GM12875 (cell line): ENCODE results near the gene TTC39C.

Experiments
- H3K4me3 ChIP-seq: one replicate; pipeline ENCODE4 v1.5.1; 2011; ENCODE audit warnings: low read depth, low read length, control low read depth
- TF ChIP-seq, protein P1 (sequence below): IDR thresholded peaks from 2 replicates; pipeline ENCODE4 v1.5.1; 2011; ENCODE audit warnings: low read depth, mild to moderate bottlenecking, control low read depth, inconsistent platforms, low read length, moderate library complexity, borderline replicate concordance; ENCODE audit not compliant: insufficient read depth

The TTC39C gene

GRCh38 chr18:23982155-23983079 lies 32.1 kb upstream of the TTC39C start:
- no peak overlapping the region for H3K4me3 ChIP-seq
- TF ChIP-seq, protein P1, sequence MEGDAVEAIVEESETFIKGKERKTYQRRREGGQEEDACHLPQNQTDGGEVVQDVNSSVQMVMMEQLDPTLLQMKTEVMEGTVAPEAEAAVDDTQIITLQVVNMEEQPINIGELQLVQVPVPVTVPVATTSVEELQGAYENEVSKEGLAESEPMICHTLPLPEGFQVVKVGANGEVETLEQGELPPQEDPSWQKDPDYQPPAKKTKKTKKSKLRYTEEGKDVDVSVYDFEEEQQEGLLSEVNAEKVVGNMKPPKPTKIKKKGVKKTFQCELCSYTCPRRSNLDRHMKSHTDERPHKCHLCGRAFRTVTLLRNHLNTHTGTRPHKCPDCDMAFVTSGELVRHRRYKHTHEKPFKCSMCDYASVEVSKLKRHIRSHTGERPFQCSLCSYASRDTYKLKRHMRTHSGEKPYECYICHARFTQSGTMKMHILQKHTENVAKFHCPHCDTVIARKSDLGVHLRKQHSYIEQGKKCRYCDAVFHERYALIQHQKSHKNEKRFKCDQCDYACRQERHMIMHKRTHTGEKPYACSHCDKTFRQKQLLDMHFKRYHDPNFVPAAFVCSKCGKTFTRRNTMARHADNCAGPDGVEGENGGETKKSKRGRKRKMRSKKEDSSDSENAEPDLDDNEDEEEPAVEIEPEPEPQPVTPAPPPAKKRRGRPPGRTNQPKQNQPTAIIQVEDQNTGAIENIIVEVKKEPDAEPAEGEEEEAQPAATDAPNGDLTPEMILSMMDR: no peak

- TF ChIP-seq, protein P1: no peak
- H3K4me3 ChIP-seq: no peak overlapping the region
These were observed 31.4 kb upstream of the TTC39C start for GRCh38 chr18:23983112-23983511.

DNA sequence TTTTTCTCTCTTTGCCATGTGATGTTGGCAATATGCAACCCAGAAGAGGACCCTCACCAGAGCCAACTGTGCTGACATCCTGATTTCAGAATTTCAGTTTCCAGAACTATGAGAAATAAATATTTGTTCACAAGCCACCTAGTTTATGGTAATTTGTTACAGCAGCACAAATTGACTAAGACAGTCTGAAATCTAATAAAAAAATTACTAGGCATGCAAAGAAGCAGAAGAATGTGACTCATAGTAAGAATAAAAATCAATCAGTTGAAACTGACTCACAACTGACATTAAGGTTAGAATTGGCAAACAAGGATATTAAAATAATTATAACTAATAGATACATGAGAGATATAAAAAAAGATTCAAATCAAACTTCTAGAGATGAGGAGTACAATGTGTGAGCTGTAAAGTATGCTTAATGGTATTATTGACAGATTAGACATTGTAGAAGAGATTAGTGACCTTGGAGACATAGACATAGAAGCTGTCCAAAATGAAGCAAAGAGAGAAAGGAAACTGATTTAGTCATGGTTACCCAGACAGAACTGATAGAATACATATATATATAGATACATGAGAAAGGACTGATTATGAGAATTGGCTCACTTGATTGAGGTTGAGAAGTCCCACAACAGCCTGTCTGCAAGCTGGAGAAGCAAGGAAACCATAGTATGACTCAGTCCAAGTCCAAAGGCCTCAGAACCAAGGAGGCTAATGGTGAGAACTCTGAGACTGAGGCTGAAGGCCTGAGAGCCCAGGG lies 27.8 kb upstream of the TTC39C start:
- H3K4me3 ChIP-seq: no peak overlapping the region
- TF ChIP-seq, protein P1: no peak

DNA sequence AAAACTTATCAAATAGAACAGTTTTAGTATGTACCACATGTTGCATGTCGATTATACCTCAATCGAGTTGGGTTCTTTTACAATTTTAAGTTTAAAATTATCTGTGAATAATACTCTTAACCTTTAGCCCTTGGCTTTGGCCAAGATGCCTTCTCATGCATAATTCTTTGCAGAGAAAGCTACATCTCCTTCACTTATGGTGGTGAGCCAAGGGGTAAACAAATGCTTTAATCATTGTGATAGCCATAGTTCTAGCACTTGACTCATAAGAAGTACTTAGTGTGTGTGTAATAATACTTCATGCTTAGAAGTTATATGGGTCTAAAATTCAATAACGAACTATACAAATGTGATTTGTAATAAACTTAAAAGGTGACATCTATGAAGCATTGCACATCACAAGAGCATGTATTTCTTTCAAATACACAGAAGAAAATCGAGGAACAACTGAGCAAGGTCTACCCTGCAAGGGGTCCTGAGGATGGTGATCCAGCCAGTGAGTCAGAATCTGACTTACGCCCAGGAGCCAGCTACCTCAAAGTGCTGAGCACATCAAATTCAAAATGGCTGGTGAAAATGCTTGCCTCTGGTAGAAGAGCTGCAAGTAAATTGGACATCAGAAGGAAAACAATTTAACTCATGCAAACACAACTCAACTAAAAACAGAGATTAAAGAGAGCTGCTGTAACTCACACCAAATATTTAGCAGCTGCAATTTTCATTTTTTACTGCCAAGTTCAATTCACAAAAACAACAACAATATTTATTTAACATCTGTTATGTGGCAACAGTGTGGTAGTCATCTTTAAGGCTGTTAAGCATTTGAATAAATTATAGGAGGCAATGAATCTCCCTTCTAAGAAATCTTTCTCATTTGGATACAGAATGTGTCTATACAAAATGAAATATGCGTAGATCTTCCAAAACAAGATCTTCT lies 23.8 kb upstream of the TTC39C start:
- no peak overlapping the region for H3K4me3 ChIP-seq
- TF ChIP-seq, protein P1: no peak

DNA sequence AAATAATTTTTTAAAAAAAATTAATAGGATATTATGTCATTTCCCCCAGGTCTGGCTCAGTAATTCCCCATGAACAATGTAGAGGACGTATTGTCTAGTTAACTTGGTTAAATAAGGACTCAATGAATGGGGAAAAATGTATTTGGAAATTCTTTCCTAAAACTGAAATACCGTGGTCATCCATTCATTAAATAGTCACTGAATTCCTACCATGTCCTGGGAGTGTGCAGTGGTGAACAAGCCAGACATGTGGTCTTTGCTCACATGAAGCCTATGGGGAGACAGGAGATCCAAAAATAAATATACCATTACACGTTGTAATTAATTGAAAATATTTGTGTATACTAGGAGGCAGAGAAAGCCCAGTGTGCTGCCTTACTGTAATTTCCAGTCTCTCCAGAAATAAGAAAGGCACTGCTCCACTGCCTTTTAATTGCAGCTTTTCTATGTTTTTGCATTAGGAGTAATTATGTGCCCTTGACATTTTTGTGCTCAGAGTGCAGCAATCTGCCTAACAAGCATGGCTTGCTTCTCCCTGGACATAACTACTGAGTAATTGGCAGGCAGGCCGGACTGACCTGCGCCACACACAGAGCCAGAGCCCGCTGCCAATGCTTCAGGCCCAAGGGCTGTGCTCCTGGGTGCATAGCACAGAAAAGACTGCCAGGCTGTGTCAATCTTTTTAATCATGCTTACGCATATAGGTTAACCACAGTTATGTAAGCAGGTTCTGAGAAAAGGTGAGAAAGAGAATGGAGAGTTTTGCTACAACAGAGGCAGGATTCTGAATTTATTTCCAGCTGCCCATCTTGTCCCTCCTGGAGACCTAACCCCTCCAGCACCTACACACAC lies 22.2 kb upstream of the TTC39C start:
- H3K4me3 ChIP-seq: peak overlapping the region; percentile 57

GRCh38 chr18:23992941-23993280 lies 21.6 kb upstream of the TTC39C start:
- peak overlapping the region; percentile 57 for H3K4me3 ChIP-seq
- TF ChIP-seq, protein P1: no peak

More for the DNA sequence above, 22.2 kb upstream of the TTC39C start:
- TF ChIP-seq, protein P1: no peak
